Fibroblast of lung (primary cell): ENCODE measurements around the gene NXPH1. TPM values are rescaled to one million over a fixed set of nuclear protein-coding genes. Genes with fewer than 3 reads are reported as not detected.

Experiments
- DNase-seq, 2 donors: peaks; one replicate each; pipeline versions ENCODE4 v3.0.0 to v3.0.0-alpha.2; 2010; ENCODE audit warnings: low read depth in 2 of 2
- H2AFZ ChIP-seq: 2 replicates; pipeline ENCODE4 v1.5.1; 2012; ENCODE audit warnings: low read length, control low read depth, inconsistent platforms
- H3K27ac ChIP-seq: 2 replicates; pipeline ENCODE4 v1.5.1; 2011; ENCODE audit warnings: low read length, control low read depth; ENCODE audit not compliant: insufficient read depth
- H3K27me3 ChIP-seq: 2 replicates; pipeline ENCODE4 v1.5.1; 2011; ENCODE audit warnings: mild to moderate bottlenecking, low read length; ENCODE audit not compliant: control insufficient read depth, insufficient read depth
- H3K36me3 ChIP-seq: 2 replicates; pipeline ENCODE4 v1.5.1; 2011; ENCODE audit warnings: low read length; ENCODE audit not compliant: control insufficient read depth, insufficient read depth
- H3K4me1 ChIP-seq: 2 replicates; pipeline ENCODE4 v1.5.1; 2011; ENCODE audit warnings: low read length; ENCODE audit not compliant: control insufficient read depth, insufficient read depth; ENCODE audit errors: extremely low read depth
- H3K4me2 ChIP-seq: 2 replicates; pipeline ENCODE4 v1.5.1; 2011; ENCODE audit warnings: low read length, control low read depth; ENCODE audit not compliant: insufficient read depth; ENCODE audit errors: extremely low read depth
- H3K4me3 ChIP-seq, 4 experiments: fragments of 200-600 bp in 1 of 4; sonication (generic) in 1 of 4; replicated peaks in 1 of 4; 2 replicates each; pipeline ENCODE4 v1.5.1; 2011 to 2016; ENCODE audit warnings: low read length in 4 of 4, low read depth in 3 of 4, mild to moderate bottlenecking in 3 of 4, control low read depth in 2 of 4, inconsistent platforms in 1 of 4, mixed read lengths in 1 of 4; ENCODE audit not compliant: insufficient read depth in 1 of 4; ENCODE audit errors: control extremely low read depth in 1 of 4
- H3K79me2 ChIP-seq: 2 replicates; pipeline ENCODE4 v1.5.1; 2012; ENCODE audit warnings: mild to moderate bottlenecking, low read length, inconsistent platforms; ENCODE audit not compliant: control insufficient read depth, insufficient read depth
- H3K9ac ChIP-seq: 2 replicates; pipeline ENCODE4 v1.5.1; 2011; ENCODE audit warnings: mild to moderate bottlenecking, low read length, control low read depth; ENCODE audit not compliant: insufficient read depth
- H3K9me3 ChIP-seq: 2 replicates; pipeline ENCODE4 v1.5.1; 2012; ENCODE audit warnings: low read depth, low read length; ENCODE audit not compliant: control insufficient read depth, insufficient read depth
- H4K20me1 ChIP-seq: 2 replicates; pipeline ENCODE4 v1.5.1; 2011; ENCODE audit warnings: low read length; ENCODE audit not compliant: control insufficient read depth, insufficient read depth; ENCODE audit errors: extremely low read depth
- CTCF ChIP-seq, 2 donors: IDR thresholded peaks in 1 of 2; conservative IDR thresholded peaks in 1 of 2; 1 replicate in 1 of 2; 2 replicates in 1 of 2; pipeline ENCODE4 v1.5.1; 2011 to 2012; ENCODE audit warnings: low read length in 2 of 2, control low read depth in 1 of 2, inconsistent platforms in 1 of 2, low read depth in 1 of 2, mild to moderate bottlenecking in 1 of 2
- EZH2 ChIP-seq: IDR thresholded peaks from 2 replicates; pipeline ENCODE4 v1.5.1; 2012; ENCODE audit warnings: low read length, control low read depth, mild to moderate bottlenecking; ENCODE audit errors: missing control alignments
- polyA plus RNA-seq, 2 donors: library from polyadenylated mRNA; depleted of rRNA in 1 of 2; stranded (reverse) in 1 of 2; unstranded in 1 of 2; fragments of >200 nt; gene quantifications; 2 replicates each; pipeline ENCODE4 v1.2.1, GENCODE V29; 2011 to 2012; ENCODE audit warnings: missing spikeins in 1 of 2
- total RNA-seq: library from RNA; depleted of rRNA; stranded (reverse); fragments of >200 nt; gene quantifications from 2 replicates; pipeline ENCODE4 v1.2.1, GENCODE V29; 2014

The NXPH1 gene
- total and polyA plus RNA-seq, 2 donors (not counting 1 experiment from before 2014, with no cell fraction given): not detected

GRCh38 chr7:8739837-8740236 is 306.4 kb downstream of the NXPH1 start:
- no peaks in the 10 kb centered on the region for H3K79me2 ChIP-seq
- H3K4me2 ChIP-seq: no peak overlapping the region
- DNase-seq: no peak
- TF ChIP-seq CTCF (conservative IDR thresholded peaks at IDR 0.05 in 1 of 2, IDR thresholded peaks at IDR 0.05 in 1 of 2; ENCODE audit: low read depth in 1 of 2, low read length in 2 of 2): no peak
- no peak for TF ChIP-seq EZH2
- no peaks in the 10 kb centered on the region for H3K36me3 ChIP-seq
- no peaks in the 10 kb centered on the region for H3K4me1 ChIP-seq
- no peaks in the 10 kb centered on the region for H4K20me1 ChIP-seq
- no peaks in the 10 kb centered on the region for H3K27me3 ChIP-seq
- no peak overlapping the region for H2AFZ ChIP-seq
- H3K9me3 ChIP-seq: no peaks in the 10 kb centered on the region
- no peak overlapping the region for H3K27ac ChIP-seq
- H3K9ac ChIP-seq: no peak overlapping the region
- H3K4me3 ChIP-seq: no peak overlapping the region

- no peaks in the 10 kb centered on the region for H3K79me2 ChIP-seq
- H4K20me1 ChIP-seq: no peaks in the 10 kb centered on the region
- H3K9ac ChIP-seq: no peak overlapping the region
- H2AFZ ChIP-seq: no peak overlapping the region
- no peak for TF ChIP-seq EZH2
- TF ChIP-seq CTCF (conservative IDR thresholded peaks at IDR 0.05 in 1 of 2, IDR thresholded peaks at IDR 0.05 in 1 of 2; ENCODE audit: low read depth in 1 of 2, low read length in 2 of 2): no peak
- no peaks in the 10 kb centered on the region for H3K9me3 ChIP-seq
- DNase-seq: no peak
- H3K27ac ChIP-seq: no peak overlapping the region
- no peaks in the 10 kb centered on the region for H3K27me3 ChIP-seq
- no peak overlapping the region for H3K4me3 ChIP-seq
- no peaks in the 10 kb centered on the region for H3K36me3 ChIP-seq
- H3K4me2 ChIP-seq: no peak overlapping the region
- no peaks in the 10 kb centered on the region for H3K4me1 ChIP-seq
Measured at GRCh38 chr7:8742837-8743236, 309.4 kb downstream of the NXPH1 start.

GRCh38 chr7:8747338-8747737 is 313.9 kb downstream of the NXPH1 start:
- no peaks in the 10 kb centered on the region for H4K20me1 ChIP-seq
- no peaks in the 10 kb centered on the region for H3K9me3 ChIP-seq
- H3K36me3 ChIP-seq: no peaks in the 10 kb centered on the region
- no peak overlapping the region for H3K4me2 ChIP-seq
- H3K27ac ChIP-seq: no peak overlapping the region
- H3K9ac ChIP-seq: no peak overlapping the region
- H3K4me3 ChIP-seq: no peak overlapping the region
- no peaks in the 10 kb centered on the region for H3K79me2 ChIP-seq
- H3K4me1 ChIP-seq: no peaks in the 10 kb centered on the region
- no peaks in the 10 kb centered on the region for H3K27me3 ChIP-seq
- no peak overlapping the region for H2AFZ ChIP-seq
- no peak for DNase-seq
- TF ChIP-seq CTCF (conservative IDR thresholded peaks at IDR 0.05 in 1 of 2, IDR thresholded peaks at IDR 0.05 in 1 of 2; ENCODE audit: low read depth in 1 of 2, low read length in 2 of 2) (no peak), EZH2 (no peak)
